Prostate gland (tissue), 2 donors: ENCODE measurements around the gene EREG.

Experiments
- CTCF ChIP-seq, 4 experiments: fragments of 200-600 bp in 2 of 4; fragments of 450-650 bp in 2 of 4; sonication (generic) in 2 of 4; IDR thresholded peaks; 1 replicate in 3 of 4; 2 replicates in 1 of 4; pipeline ENCODE4 v1.5.1; 2016 to 2019; ENCODE audit warnings: antibody characterized with exemption in 4 of 4, mild to moderate bottlenecking in 2 of 4, moderate library complexity in 2 of 4
- POLR2A ChIP-seq: fragments of 450-650 bp; IDR thresholded peaks from one replicate; pipeline ENCODE4 v1.6.1; 2016; ENCODE audit warnings: antibody characterized with exemption, mild to moderate bottlenecking
- POLR2AphosphoS5 ChIP-seq: sonication (generic); formaldehyde crosslinking; IDR thresholded peaks from one replicate; pipeline ENCODE4 v1.6.1; 2017; ENCODE audit warnings: antibody characterized with exemption

GRCh38 chr4:74325886-74326285 is 39.1 kb upstream of the EREG start:
- TF ChIP-seq CTCF (IDR thresholded peaks at IDR 0.05) = no peak
- TF ChIP-seq POLR2AphosphoS5 = no peak
- no peak for TF ChIP-seq POLR2A
